Activated T-helper 1 cell treated with Interleukin-2 at 50 U/mL for 16 hours (primary cell): ENCODE results near the gene ARV1.
A peak's percentile ranks its signal among the peaks of the same experiment; 100 is the strongest.
"Not testable (repeated sequence)": the region's sequence is repeated elsewhere in the genome, so short reads cannot be mapped to it uniquely, and the experiment has no call there.

Experiments
- DNase-seq: peaks from one replicate; pipeline ENCODE4 v3.0.0-alpha.2; 2020; ENCODE audit warnings: low read depth

ARV1 gene

GRCh38 chr1:231019711-231020110 lies 40.8 kb downstream of the ARV1 start:
- no peak for DNase-seq

- DNase-seq = no peak
Observed at GRCh38 chr1:231020139-231020601, 41.3 kb downstream of the ARV1 start.

GRCh38 chr1:231020816-231021215 lies 41.9 kb downstream of the ARV1 start:
- DNase-seq = no peak

- DNase-seq = no peak
Observed at GRCh38 chr1:231021540-231022031, 42.7 kb downstream of the ARV1 start.

- not testable (repeated sequence) for DNase-seq
Observed at GRCh38 chr1:231022543-231022942, 43.6 kb downstream of the ARV1 start.

- no peak for DNase-seq
Observed at GRCh38 chr1:231023150-231023549, 44.3 kb downstream of the ARV1 start.

- no peak for DNase-seq
Observed at GRCh38 chr1:231026576-231026975, 47.7 kb downstream of the ARV1 start.

- no peak for DNase-seq
Observed at GRCh38 chr1:231027136-231027925, 48.4 kb downstream of the ARV1 start.

- no peak for DNase-seq
Observed at GRCh38 chr1:231027971-231028370, 49.1 kb downstream of the ARV1 start.

GRCh38 chr1:231028682-231029081 lies 49.8 kb downstream of the ARV1 start:
- DNase-seq = no peak

GRCh38 chr1:231029247-231029646 lies 50.4 kb downstream of the ARV1 start:
- not testable (repeated sequence) for DNase-seq

GRCh38 chr1:231029841-231030240 lies 50.9 kb downstream of the ARV1 start:
- no peak for DNase-seq

- DNase-seq = no peak
Observed at GRCh38 chr1:231032963-231033362, 54.1 kb downstream of the ARV1 start.

GRCh38 chr1:231035799-231036198 lies 56.9 kb downstream of the ARV1 start:
- DNase-seq = no peak

GRCh38 chr1:231036416-231036815 lies 57.5 kb downstream of the ARV1 start:
- no peak for DNase-seq

- DNase-seq = no peak
Observed at GRCh38 chr1:231037585-231038517, 59.0 kb downstream of the ARV1 start.

GRCh38 chr1:231039161-231040018 lies 60.5 kb downstream of the ARV1 start:
- peak; percentile 7 for DNase-seq

- peak; percentile 64 for DNase-seq
Observed at GRCh38 chr1:231040019-231040799, 61.3 kb downstream of the ARV1 start, which contains the start of gene FAM89A. Gene FAM89A, minus strand, starts transcription at chr1:231040254. Its CDS starts 43 bp downstream, at chr1:231040211.

GRCh38 chr1:231040800-231041718 lies 62.2 kb downstream of the ARV1 start:
- DNase-seq = peak; percentile 1
